Measurements from ENCODE around the gene ATP6V0D1.
"Not testable (repeated sequence)": the region's sequence is repeated elsewhere in the genome, so short reads cannot be mapped to it uniquely, and the experiment has no call there.

ATP6V0D1 gene

GRCh38 chr16:67499106-67499505, 18.1 kb upstream of the ATP6V0D1 start:
- no peak for FAIRE-seq

- FAIRE-seq, result no peak
Measured at GRCh38 chr16:67490335-67491096, 9.6 kb upstream of the ATP6V0D1 start.

GRCh38 chr16:67489401-67490083, 8.6 kb upstream of the ATP6V0D1 start:
- FAIRE-seq, result no peak

GRCh38 chr16:67487561-67487960, 6.6 kb upstream of the ATP6V0D1 start:
- FAIRE-seq, result not testable (repeated sequence)

GRCh38 chr16:67486805-67487204, 5.8 kb upstream of the ATP6V0D1 start:
- no peak for FAIRE-seq

GRCh38 chr16:67483731-67484525, 3.0 kb upstream of the ATP6V0D1 start:
- no peak for FAIRE-seq

- FAIRE-seq, result no peak
Measured at GRCh38 chr16:67483150-67483549, 2.2 kb upstream of the ATP6V0D1 start, which contains the start of gene AGRP. TSS of gene AGRP (minus strand) at chr16:67483547. CDS start at chr16:67483398, 149 bp downstream.

GRCh38 chr16:67482233-67482924, 1.4 kb upstream of the ATP6V0D1 start:
- FAIRE-seq, result no peak

GRCh38 chr16:67481561-67482232, 740 bp upstream of the ATP6V0D1 start:
- no peak for FAIRE-seq

- FAIRE-seq, result no peak
Measured at GRCh38 chr16:67477960-67478554, 2.9 kb downstream of the ATP6V0D1 start.

- no peak for FAIRE-seq
Measured at GRCh38 chr16:67474551-67475455, 6.2 kb downstream of the ATP6V0D1 start.

- no peak for FAIRE-seq
Measured at GRCh38 chr16:67471758-67472384, 9.1 kb downstream of the ATP6V0D1 start.

- no peak for FAIRE-seq
Measured at GRCh38 chr16:67470359-67470758, 10.6 kb downstream of the ATP6V0D1 start.

GRCh38 chr16:67468731-67469130, 12.2 kb downstream of the ATP6V0D1 start:
- FAIRE-seq, result no peak

- FAIRE-seq, result no peak
Measured at GRCh38 chr16:67466581-67466980, 14.4 kb downstream of the ATP6V0D1 start.

- no peak for FAIRE-seq
Measured at GRCh38 chr16:67464565-67464964, 16.4 kb downstream of the ATP6V0D1 start.

- FAIRE-seq, result no peak
Measured at GRCh38 chr16:67463691-67464090, 17.3 kb downstream of the ATP6V0D1 start.

- no peak for FAIRE-seq
Measured at GRCh38 chr16:67463059-67463458, 17.9 kb downstream of the ATP6V0D1 start.

GRCh38 chr16:67462279-67462655, 18.7 kb downstream of the ATP6V0D1 start:
- no peak for FAIRE-seq

- no peak for FAIRE-seq
Measured at GRCh38 chr16:67461600-67462278, 19.2 kb downstream of the ATP6V0D1 start.
